Panc1 (cell line): ENCODE measurements around the gene BICD1. TPM values are rescaled to one million over a fixed set of nuclear protein-coding genes. Genes with fewer than 3 reads are reported as not detected.

Source experiments
- ATAC-seq: fragments of 200-7000 bp; cut with Tn5 transposase; 2 replicates; pipeline ENCODE4 v1.9.1; 2020; ENCODE audit warnings: mild to moderate bottlenecking, moderate library complexity
- BruUV-seq: library from RNA; stranded (reverse); fragments of 400-500 nt; replicated peaks from 2 replicates; lab custom pipeline; 2021; lab: Mats Ljungman, UMichigan
- CTCF ChIA-PET: fragments of 300-600 bp; sonication (Branson Sonifier 250); formaldehyde crosslinking; loops from one replicate; lab custom pipeline; 2022; ENCODE audit warnings: antibody characterized with exemption; lab: Charles Lee
- POLR2A ChIA-PET: fragments of 300-600 bp; sonication (Branson Sonifier 250); formaldehyde crosslinking; loops from one replicate; lab custom pipeline; 2022; ENCODE audit warnings: antibody characterized with exemption; lab: Charles Lee
- DNase-seq: peaks from one replicate; pipeline ENCODE4 v3.0.0-alpha.2; 2010; ENCODE audit warnings: low read depth, low spot score
- H3K27ac ChIP-seq: 2 replicates; pipeline ENCODE4 v1.5.1; 2011; ENCODE audit warnings: mild to moderate bottlenecking, low read length, inconsistent platforms
- H3K27me3 ChIP-seq: fragments of 200-500 bp; sonication (Bioruptor generic); 2 replicates; pipeline ENCODE4 v1.6.0; 2014; ENCODE audit warnings: low read length, inconsistent platforms; ENCODE audit not compliant: control insufficient read depth, insufficient read depth
- H3K36me3 ChIP-seq: fragments of 200-500 bp; sonication (Bioruptor generic); 2 replicates; pipeline ENCODE4 v1.5.1; 2014; ENCODE audit warnings: inconsistent platforms, mild to moderate bottlenecking, low read length, moderate library complexity; ENCODE audit not compliant: control insufficient read depth, insufficient read depth
- H3K4me1 ChIP-seq: 2 replicates; pipeline ENCODE4 v1.5.1; 2011; ENCODE audit warnings: inconsistent platforms, mild to moderate bottlenecking, low read length, moderate library complexity; ENCODE audit not compliant: control insufficient read depth, insufficient read depth
- H3K4me3 ChIP-seq, 2 experiments: 2 replicates each; pipeline ENCODE4 v1.5.1; 2011 to 2012; ENCODE audit warnings: low read depth in 2 of 2, low read length in 2 of 2, mild to moderate bottlenecking in 2 of 2, inconsistent platforms in 1 of 2, moderate library complexity in 1 of 2
- H3K9me3 ChIP-seq: fragments of 200-500 bp; sonication (Bioruptor generic); 2 replicates; pipeline ENCODE4 v1.5.1; 2014; ENCODE audit warnings: low read depth, mild to moderate bottlenecking, inconsistent platforms, low read length, moderate library complexity; ENCODE audit not compliant: control insufficient read depth, insufficient read depth
- CTCF ChIP-seq: fragments of 450-650 bp; IDR thresholded peaks from 2 replicates; pipeline ENCODE4 v1.5.1; 2017; ENCODE audit warnings: mild to moderate bottlenecking
- POLR2AphosphoS5 ChIP-seq: IDR thresholded peaks from 2 replicates; pipeline ENCODE4 v1.6.1; 2012; ENCODE audit warnings: mild to moderate bottlenecking, low read depth, low read length, moderate library complexity
- REST ChIP-seq, 2 experiments: IDR thresholded peaks; 2 replicates each; pipeline ENCODE4 v1.6.1; 2011 to 2012; ENCODE audit warnings: low read depth in 2 of 2, control low read depth in 1 of 2, low read length in 1 of 2, mild to moderate bottlenecking in 1 of 2, moderate library complexity in 1 of 2; ENCODE audit not compliant: insufficient read depth in 1 of 2
- SIN3A ChIP-seq: IDR thresholded peaks from 2 replicates; pipeline ENCODE4 v1.6.1; 2012; ENCODE audit warnings: low read depth, mild to moderate bottlenecking, low read length, moderate library complexity, borderline replicate concordance; ENCODE audit not compliant: insufficient read depth
- TCF7L2 ChIP-seq: IDR thresholded peaks from 2 replicates; pipeline ENCODE4 v1.6.1; 2011; ENCODE audit warnings: mild to moderate bottlenecking, low read depth, low read length, inconsistent platforms
- in situ Hi-C: cut with HindIII; loops from 2 replicates; pipeline ENCODE4 v1.10.0; 2016; ENCODE audit warnings: low sequenced_read_pairs, low pct_unique_long_range_greater_than_20kb
- intact Hi-C: fragments of 100-400 bp; cut with micrococcal nuclease; formaldehyde crosslinking; loops from one replicate; pipeline ENCODE4 v1.10.0; 2022; ENCODE audit not compliant: unreplicated experiment
- total RNA-seq: library from RNA; stranded (reverse); gene quantifications from one replicate; pipeline ENCODE4 v1.2.1, GENCODE V29; 2021; ENCODE audit not compliant: unreplicated experiment

BICD1 gene
- total RNA-seq, 1 experiment from 2014 or later, result 40.0 TPM

GRCh38 chr12:32366714-32367113 lies 260.1 kb downstream of the BICD1 start:
- TF ChIP-seq SIN3A, result no peak
- no peak for TF ChIP-seq TCF7L2
- no peak for TF ChIP-seq POLR2AphosphoS5
- TF ChIP-seq CTCF, result no peak
- no peak for TF ChIP-seq REST (IDR thresholded peaks at IDR 0.05; ENCODE audit: insufficient read depth in 1 of 2, low read depth in 2 of 2, low read length in 1 of 2)

GRCh38 chr12:32367381-32367780 lies 260.7 kb downstream of the BICD1 start:
- CTCF ChIA-PET, result no interaction called here
- DNase-seq, result no peak
- in situ Hi-C loops (no loop called here), intact Hi-C loops (loop anchor here (10.0 kb wide), 1 partner anchor 87 kb away; no protein-coding TSS in a partner anchor)
- no peak for ATAC-seq
- TF ChIP-seq TCF7L2 (no peak), REST (IDR thresholded peaks at IDR 0.05; ENCODE audit: insufficient read depth in 1 of 2, low read depth in 2 of 2, low read length in 1 of 2) (no peak), SIN3A (no peak)
- H3K27me3 ChIP-seq, result no peaks in the 10 kb centered on the region
- no peaks in the 10 kb centered on the region for H3K36me3 ChIP-seq
- BruUV-seq, result no TSS peak
- no peaks in the 10 kb centered on the region for H3K4me1 ChIP-seq
- POLR2A ChIA-PET, result no interaction called here
- no peaks in the 10 kb centered on the region for H3K9me3 ChIP-seq
- H3K4me3 ChIP-seq, result no peak overlapping the region
- H3K27ac ChIP-seq, result no peak overlapping the region

More at GRCh38 chr12:32366714-32367113, 260.1 kb downstream of the BICD1 start:
- BruUV-seq, result no TSS peak
- in situ Hi-C loops, result no loop called here
- DNase-seq (no peak), ATAC-seq (no peak)
- no peak overlapping the region for H3K27ac ChIP-seq
- no peaks in the 10 kb centered on the region for H3K4me1 ChIP-seq
- CTCF ChIA-PET, result no interaction called here
- no peak overlapping the region for H3K4me3 ChIP-seq
- no peaks in the 10 kb centered on the region for H3K27me3 ChIP-seq
- H3K9me3 ChIP-seq, result no peaks in the 10 kb centered on the region
- intact Hi-C loops, result loop anchor here (10.0 kb wide), 1 partner anchor 88 kb away; no protein-coding TSS in a partner anchor
- no peaks in the 10 kb centered on the region for H3K36me3 ChIP-seq
- POLR2A ChIA-PET, result no interaction called here
